Measurements from ENCODE around the gene APOO.

DNA sequence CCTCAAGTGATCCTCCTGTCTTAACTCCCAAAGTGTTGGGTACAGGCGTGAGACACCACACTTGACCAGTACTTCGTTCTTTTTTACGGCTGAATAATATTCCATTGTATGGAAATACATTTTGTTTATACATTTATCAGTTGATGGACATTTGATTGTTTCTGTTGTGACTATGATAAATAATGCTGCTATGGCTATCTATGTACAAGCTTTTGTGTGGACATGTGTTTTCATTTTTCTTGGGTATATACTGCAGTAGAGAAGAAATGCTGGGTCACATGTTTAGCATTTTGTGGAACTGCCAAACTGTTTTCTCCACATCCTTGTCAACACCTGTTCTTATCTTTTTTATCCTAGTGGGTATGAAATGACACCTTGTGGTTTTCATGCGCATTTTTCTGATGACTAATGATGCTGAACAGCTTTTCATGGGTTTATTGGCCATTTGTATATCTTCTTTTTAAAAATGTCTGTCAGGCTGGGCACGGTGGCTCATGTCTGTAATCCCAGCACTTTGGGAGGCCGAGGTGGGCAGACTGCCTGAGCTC, 87.4 kb downstream of the APOO start:
- TF ChIP-seq POLR2AphosphoS5 (IDR thresholded peaks at IDR 0.05; ENCODE audit: low read depth, low read length) (no peak), SIN3A (IDR thresholded peaks at IDR 0.05; ENCODE audit: low read depth) (no peak), EZH2phosphoT487 (IDR thresholded peaks at IDR 0.05; ENCODE audit: borderline replicate concordance) (no peak), CTCF (IDR thresholded peaks at IDR 0.05 in 2 of 3, conservative IDR thresholded peaks at IDR 0.05 in 1 of 3; ENCODE audit: borderline replicate concordance in 1 of 3, insufficient read depth in 1 of 3, low read depth in 2 of 3, low read length in 2 of 3) (0 out of 6 replicates have a peak, but pooled peaks of 1 of the 3 experiments have one; percentile 5), ATF3 (IDR thresholded peaks at IDR 0.05) (no peak), RAD21 (IDR thresholded peaks at IDR 0.05; ENCODE audit: low read depth) (peak; percentile 49; the same call in 1 of the 2 replicates), YY1 (IDR thresholded peaks at IDR 0.05; ENCODE audit: extremely low read depth, insufficient replicate concordance, low read depth, low read length) (no peak), CEBPB (IDR thresholded peaks at IDR 0.05; ENCODE audit: low read depth) (no peak), REST (IDR thresholded peaks at IDR 0.05; ENCODE audit: low read depth) (no peak), POLR2A (IDR thresholded peaks at IDR 0.05; ENCODE audit: borderline replicate concordance, extremely low read depth, insufficient read depth, insufficient read length) (no peak), EZH2 (IDR thresholded peaks at IDR 0.05) (no peak), ZFX (IDR thresholded peaks at IDR 0.05) (no peak), SRF (IDR thresholded peaks at IDR 0.05; ENCODE audit: low read depth) (no peak), EGR1 (IDR thresholded peaks at IDR 0.05; ENCODE audit: low read depth) (no peak)

All from HCT116 (cell line).